CD4-positive, CD25-positive, alpha-beta regulatory T cell (primary cell): Measurements from ENCODE around the gene TFF2. TPM values are rescaled to one million over a fixed set of nuclear protein-coding genes. Genes with fewer than 3 reads are reported as not detected.

ENCODE experiments used
- ATAC-seq, 2 donors: fragments of 150-1000 bp; cut with Tn5 transposase; one replicate each; pipeline ENCODE4 v1.10.0; 2021; ENCODE audit warnings: low read depth in 2 of 2, moderate number of reproducible peaks in 2 of 2, moderate library complexity in 1 of 2
- DNase-seq, 3 donors: peaks; one replicate each; pipeline versions ENCODE4 v3.0.0 to v3.0.0-alpha.2; 2012 to 2022; ENCODE audit warnings: mixed read lengths in 1 of 3
- H3K27ac ChIP-seq: one replicate; pipeline ENCODE4 v1.7.0; 2013; ENCODE audit warnings: mild to moderate bottlenecking, low read length; ENCODE audit not compliant: insufficient read depth, poor library complexity, severe bottlenecking
- H3K27me3 ChIP-seq: one replicate; pipeline ENCODE4 v1.7.0; 2013; ENCODE audit warnings: low read length; ENCODE audit not compliant: control insufficient read depth, insufficient read depth
- H3K36me3 ChIP-seq: one replicate; pipeline ENCODE4 v1.7.0; 2013; ENCODE audit warnings: mild to moderate bottlenecking, low read length, moderate library complexity; ENCODE audit not compliant: control insufficient read depth, insufficient read depth
- H3K4me1 ChIP-seq: 2 replicates; pipeline ENCODE4 v1.7.0; 2013; ENCODE audit warnings: mild to moderate bottlenecking, low read length; ENCODE audit not compliant: insufficient read depth, control insufficient read depth, poor library complexity, severe bottlenecking
- H3K4me3 ChIP-seq: one replicate; pipeline ENCODE4 v1.7.0; 2013; ENCODE audit warnings: low read depth, mild to moderate bottlenecking, low read length, moderate library complexity
- H3K9me3 ChIP-seq, 2 experiments: 1 replicate in 1 of 2; 2 replicates in 1 of 2; pipeline ENCODE4 v1.7.0; 2013; ENCODE audit warnings: low read length in 2 of 2, mild to moderate bottlenecking in 1 of 2, moderate library complexity in 1 of 2; ENCODE audit not compliant: control insufficient read depth in 2 of 2
- H3K27ac Mint-ChIP-seq, 3 donors: one replicate each; pipeline ENCODE4 v1.8.0; 2020 to 2022; ENCODE audit warnings: mild to moderate bottlenecking in 3 of 3, mixed read lengths in 3 of 3, moderate library complexity in 2 of 3
- H3K27me3 Mint-ChIP-seq: one replicate; pipeline ENCODE4 v1.8.0; 2022; ENCODE audit warnings: mild to moderate bottlenecking, mixed read lengths
- H3K36me3 Mint-ChIP-seq: one replicate; pipeline ENCODE4 v1.8.0; 2020; ENCODE audit warnings: mixed read lengths
- H3K4me1 Mint-ChIP-seq, 4 donors: one replicate each; pipeline ENCODE4 v1.8.0; 2020 to 2022; ENCODE audit warnings: mixed read lengths in 4 of 4, mild to moderate bottlenecking in 1 of 4
- H3K4me3 Mint-ChIP-seq, 4 donors: one replicate each; pipeline ENCODE4 v1.8.0; 2020 to 2022; ENCODE audit warnings: mild to moderate bottlenecking in 4 of 4, mixed read lengths in 4 of 4, moderate library complexity in 3 of 4
- H3K9me3 Mint-ChIP-seq, 7 donors: one replicate each; pipeline ENCODE4 v1.8.0; 2020 to 2022; ENCODE audit warnings: mixed read lengths in 7 of 7, mild to moderate bottlenecking in 3 of 7, moderate library complexity in 2 of 7
- polyA plus RNA-seq, 4 donors: library from polyadenylated mRNA; unstranded; fragments of 300-500 nt; fragmentation: Illumina TruSeq; gene quantifications; one replicate each; pipeline ENCODE4 v1.2.3, GENCODE V29; 2021
- total RNA-seq: library from RNA; stranded (reverse); gene quantifications from one replicate; pipeline ENCODE4 v1.2.3, GENCODE V29; 2022

Gene TFF2
- total and polyA plus RNA-seq, 5 donors from 2014 or later: not detected

DNA sequence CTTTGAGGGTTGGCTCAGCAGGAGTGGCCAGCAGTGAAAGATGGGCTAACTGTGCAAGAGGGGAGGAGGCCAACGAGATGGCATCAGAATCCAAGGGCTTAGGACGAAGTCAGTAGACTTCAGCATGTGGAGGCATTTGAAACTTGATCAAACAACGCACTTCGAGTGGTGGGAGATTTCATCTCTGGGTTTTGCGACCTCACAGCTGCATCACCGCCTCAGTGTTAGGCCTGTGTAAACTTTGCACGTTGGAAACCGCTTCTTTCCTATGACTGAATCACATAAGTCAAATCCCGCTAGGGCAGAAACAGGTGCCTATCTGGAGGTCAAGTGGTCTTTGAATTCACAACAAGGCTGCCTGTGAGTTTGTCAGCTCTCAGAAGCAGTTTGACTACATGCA is 53.4 kb downstream of the TFF2 start:
- Mint-ChIP-seq H3K9me3 (peaks cover 0 to 3% (median 0%) of the 10 kb centered on the region in 7 donors), H3K27ac (peak overlapping the region in 1 of 3 donors; percentile 41), H3K4me3 (no peak overlapping the region), H3K27me3 (no peaks in the 10 kb centered on the region), H3K36me3 (peaks cover 19% of the 10 kb centered on the region), H3K4me1 (no peaks in the 10 kb centered on the region)
- Histone ChIP-seq H3K27ac (no peak overlapping the region), H3K9me3 (no peaks in the 10 kb centered on the region), H3K4me1 (no peaks in the 10 kb centered on the region), H3K36me3 (peaks cover 44% of the 10 kb centered on the region), H3K27me3 (no peaks in the 10 kb centered on the region), H3K4me3 (no peak overlapping the region)
- ATAC-seq: no peak
- DNase-seq: no peak

DNA sequence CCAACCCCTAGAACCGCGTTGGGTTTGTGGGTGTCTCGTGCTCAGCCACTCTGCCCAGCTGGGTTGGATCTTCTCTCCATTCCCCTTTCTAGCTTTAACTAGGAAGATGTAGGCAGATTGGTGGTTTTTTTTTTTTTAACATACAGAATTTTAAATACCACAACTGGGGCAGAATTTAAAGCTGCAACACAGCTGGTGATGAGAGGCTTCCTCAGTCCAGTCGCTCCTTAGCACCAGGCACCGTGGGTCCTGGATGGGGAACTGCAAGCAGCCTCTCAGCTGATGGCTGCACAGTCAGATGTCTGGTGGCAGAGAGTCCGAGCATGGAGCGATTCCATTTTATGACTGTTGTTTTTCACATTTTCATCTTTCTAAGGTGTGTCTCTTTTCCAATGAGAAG is 54.3 kb downstream of the TFF2 start:
- peaks cover 0 to 3% (median 0%) of the 10 kb centered on the region in 7 donors for H3K9me3 Mint-ChIP-seq
- no peak for ATAC-seq
- Histone ChIP-seq H3K36me3 (peaks cover 47% of the 10 kb centered on the region), H3K27me3 (no peaks in the 10 kb centered on the region), H3K4me1 (no peaks in the 10 kb centered on the region), H3K27ac (no peak overlapping the region), H3K9me3 (no peaks in the 10 kb centered on the region), H3K4me3 (no peak overlapping the region)
- no peak overlapping the region for H3K4me3 Mint-ChIP-seq
- no peak for DNase-seq
- no peaks in the 10 kb centered on the region for H3K27me3 Mint-ChIP-seq
- peaks cover 19% of the 10 kb centered on the region for H3K36me3 Mint-ChIP-seq
- H3K4me1 Mint-ChIP-seq: no peaks in the 10 kb centered on the region
- no peak overlapping the region for H3K27ac Mint-ChIP-seq

Other genes with a start within 250 kb of the TFF2 start
- gene ABCG1, start 131.9 kb downstream of the TFF2 start, total RNA-seq: 86.3 TPM
- 10 to 100 TPM; 17.0 to 43.1 (median 23.5) TPM for gene ABCG1, start 131.9 kb downstream of the TFF2 start, polyA plus RNA-seq
- not detected for gene TFF3, start 35.6 kb downstream of the TFF2 start, total RNA-seq
- gene TFF3, start 35.6 kb downstream of the TFF2 start, polyA plus RNA-seq: not detected
- gene TFF1, start 15.5 kb upstream of the TFF2 start, total RNA-seq: not detected
- not detected for gene TFF1, start 15.5 kb upstream of the TFF2 start, polyA plus RNA-seq
- 4.0 TPM for gene TMPRSS3, start 45.1 kb upstream of the TFF2 start, total RNA-seq
- 1 to 10 TPM; 1.1 to 2.4 (median 2.2) TPM for gene TMPRSS3, start 45.1 kb upstream of the TFF2 start, polyA plus RNA-seq
- gene UBASH3A, start 52.9 kb upstream of the TFF2 start, total RNA-seq: 56.0 TPM
- gene UBASH3A, start 52.9 kb upstream of the TFF2 start, polyA plus RNA-seq: 10 to 100 TPM; 36.2 to 52.6 (median 44.4) TPM
- gene RSPH1, start 145.2 kb upstream of the TFF2 start, total RNA-seq: 0.25 TPM
- gene RSPH1, start 145.2 kb upstream of the TFF2 start, polyA plus RNA-seq: not detected
- gene SLC37A1, start 162.9 kb upstream of the TFF2 start, total RNA-seq: 18.8 TPM
- 1 to 10 TPM; 2.8 to 3.6 (median 3.4) TPM for gene SLC37A1, start 162.9 kb upstream of the TFF2 start, polyA plus RNA-seq